HepG2 (cell line): ENCODE results near the gene C16orf86.

Source experiments
- MTA1 ChIP-seq: sonication (generic); formaldehyde crosslinking; IDR thresholded peaks from 2 replicates; pipeline ENCODE4 v1.4.0; 2020; ENCODE audit warnings: missing genetic modification reagents, mild to moderate bottlenecking, borderline replicate concordance
- SUZ12 ChIP-seq: fragments of 150-350 bp; IDR thresholded peaks from 2 replicates; pipeline ENCODE4 v1.6.1; 2014; ENCODE audit warnings: low read depth, low read length
- TAF1 ChIP-seq: sonication (generic); formaldehyde crosslinking; IDR thresholded peaks from 2 replicates; pipeline ENCODE4 v1.4.0; 2020; ENCODE audit warnings: missing genetic modification reagents

- TF ChIP-seq TAF1 (CRISPR knock-in tag) (no peak), SUZ12 (no peak), MTA1 (CRISPR knock-in tag) (no peak)
These were observed 16.6 kb upstream of the C16orf86 start for GRCh38 chr16:67650023-67650422.
